Activated T-helper 1 cell treated with anti-CD3 and anti-CD28 coated beads, Interleukin-12 subunit alpha, Interleukin-12 subunit beta, Interleukin-2, Interleukin-4 antibody, amounts not matched to agents 30 ng/mL and 10 ng/mL and 1 ng/mL, durations not matched to agents 14 hours and 24 hours and 36 hours (primary cell): ENCODE measurements around the gene CDH1. TPM values are rescaled to one million over a fixed set of nuclear protein-coding genes. Genes with fewer than 3 reads are reported as not detected.

Experiments used
- DNase-seq: peaks from one replicate; pipeline ENCODE4 v3.0.0; 2021; ENCODE audit warnings: low spot score
- H3K27ac Mint-ChIP-seq: one replicate; pipeline ENCODE4 v1.8.0; 2021; ENCODE audit warnings: mild to moderate bottlenecking, mixed read lengths
- H3K27me3 Mint-ChIP-seq: one replicate; pipeline ENCODE4 v1.8.0; 2022; ENCODE audit warnings: mild to moderate bottlenecking, moderate library complexity, mixed read lengths; ENCODE audit not compliant: insufficient read depth
- H3K36me3 Mint-ChIP-seq: one replicate; pipeline ENCODE4 v1.8.0; 2021; ENCODE audit warnings: low read depth, mixed read lengths
- H3K4me1 Mint-ChIP-seq: one replicate; pipeline ENCODE4 v1.8.0; 2021; ENCODE audit warnings: low read depth, mixed read lengths
- H3K4me3 Mint-ChIP-seq: one replicate; pipeline ENCODE4 v1.8.0; 2021; ENCODE audit warnings: mild to moderate bottlenecking, moderate library complexity, mixed read lengths
- H3K9me3 Mint-ChIP-seq: one replicate; pipeline ENCODE4 v1.8.0; 2021; ENCODE audit warnings: mixed read lengths
- intact Hi-C: fragments of 100-400 bp; cut with micrococcal nuclease; formaldehyde crosslinking; loops from one replicate; pipeline ENCODE4 v1.15.1; 2024
- total RNA-seq: library from RNA; stranded (reverse); gene quantifications from 2 replicates; pipeline ENCODE4 v1.2.3, GENCODE V29; 2022

CDH1 gene
- total RNA-seq, 1 donor from 2014 or later: 2.2 TPM

DNA sequence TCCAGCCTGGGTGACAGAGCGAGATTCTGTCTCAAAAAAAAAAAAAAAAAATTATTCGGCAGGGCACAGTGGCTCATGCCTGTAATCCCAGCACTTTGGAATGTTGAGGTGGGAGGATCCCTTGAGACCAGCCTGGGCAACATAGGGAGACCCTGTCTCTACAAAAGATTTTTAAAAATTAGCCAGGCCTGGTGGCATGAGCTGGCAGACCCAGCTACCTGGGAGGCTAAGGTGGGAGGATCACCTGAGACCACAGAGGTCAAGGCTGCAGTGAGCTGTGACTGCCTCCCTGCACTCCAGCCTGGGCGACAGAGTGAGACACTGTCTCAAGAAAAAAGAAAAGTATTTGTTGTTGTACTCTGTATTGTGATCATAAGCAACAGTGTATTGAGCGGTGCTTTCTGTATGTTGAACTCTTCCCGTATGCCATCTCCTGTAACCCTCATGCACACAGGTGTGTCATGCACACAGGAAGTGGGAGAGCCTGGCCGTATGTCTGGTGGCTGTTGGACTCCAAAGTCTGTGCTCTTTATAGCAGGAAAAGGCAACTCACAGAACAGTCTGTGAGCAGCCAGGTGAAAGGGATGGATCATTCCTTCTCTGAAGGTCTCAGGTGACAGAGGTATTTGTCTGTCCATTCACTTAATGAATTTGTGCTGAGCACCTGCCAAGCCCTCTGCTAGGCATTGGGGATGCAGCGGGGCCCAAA, 17.1 kb downstream of the CDH1 start:
- intact Hi-C loops: loop anchor here (5.0 to 10.0 kb wide), 3 partner anchors 48 to 811 kb away; partner anchors contain the start of genes NFAT5 and SLC7A6
- DNase-seq: no peak
- H3K4me3 Mint-ChIP-seq: peak overlapping the region; percentile 8
- H3K27me3 Mint-ChIP-seq: peaks cover 2% of the 10 kb centered on the region
- H3K9me3 Mint-ChIP-seq: no peaks in the 10 kb centered on the region
- peaks cover 45% of the 10 kb centered on the region for H3K4me1 Mint-ChIP-seq
- H3K36me3 Mint-ChIP-seq: no peaks in the 10 kb centered on the region
- peak overlapping the region; percentile 6 for H3K27ac Mint-ChIP-seq

DNA sequence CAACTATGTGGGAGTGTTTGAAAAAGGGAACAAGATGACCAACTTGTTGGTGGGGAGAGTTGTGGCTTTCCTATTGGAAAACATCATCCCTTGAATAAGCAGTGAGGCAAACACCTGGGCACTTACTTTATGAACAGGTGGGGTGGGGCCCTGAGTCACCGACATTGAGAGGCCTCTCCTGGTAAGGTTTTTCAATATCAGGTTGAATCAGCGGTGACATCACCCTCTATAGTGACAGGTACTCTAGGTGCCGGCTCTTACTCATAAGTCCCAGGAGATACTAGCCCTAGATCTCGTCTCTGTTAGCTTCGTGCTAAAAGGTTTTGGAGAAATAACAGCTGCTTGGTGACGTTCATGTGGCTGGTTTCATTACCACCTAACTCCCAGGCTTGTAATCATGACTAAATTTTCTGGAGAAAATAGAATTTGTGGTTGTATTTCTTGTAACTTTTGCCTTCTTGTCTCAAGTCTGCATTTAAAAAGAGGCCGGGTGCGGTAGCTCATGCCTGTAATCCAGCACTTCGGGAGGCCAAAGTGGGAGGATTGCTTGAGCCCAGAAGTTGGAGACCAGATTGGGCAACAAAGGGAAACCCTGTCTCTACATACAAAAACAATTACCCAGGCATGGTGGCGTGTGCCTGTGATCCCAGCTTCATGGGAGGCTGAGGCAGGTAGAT, 19.3 kb downstream of the CDH1 start:
- peaks cover under 1% of the 10 kb centered on the region for H3K36me3 Mint-ChIP-seq
- peak overlapping the region; percentile 65 for H3K4me3 Mint-ChIP-seq
- H3K4me1 Mint-ChIP-seq: peaks cover 56% of the 10 kb centered on the region
- H3K27me3 Mint-ChIP-seq: no peaks in the 10 kb centered on the region
- intact Hi-C loops: loop anchor here (1.0 to 10.0 kb wide), 9 partner anchors 9 to 808 kb away; partner anchors contain the start of genes NFAT5, SLC7A6 and TANGO6
- peak overlapping the region; percentile 96 for H3K27ac Mint-ChIP-seq
- no peaks in the 10 kb centered on the region for H3K9me3 Mint-ChIP-seq
- DNase-seq: peak; percentile 64

GRCh38 chr16:68757625-68757935, 20.5 kb downstream of the CDH1 start:
- Mint-ChIP-seq H3K27ac (peak overlapping the region; percentile 96), H3K4me3 (peak overlapping the region; percentile 72), H3K36me3 (peaks cover 3% of the 10 kb centered on the region), H3K27me3 (no peaks in the 10 kb centered on the region), H3K4me1 (peaks cover 61% of the 10 kb centered on the region), H3K9me3 (no peaks in the 10 kb centered on the region)
- intact Hi-C loops: loop anchor here (1.0 to 10.0 kb wide), 6 partner anchors 17 to 807 kb away; partner anchors contain the start of genes NFAT5, SLC7A6 and ZFP90
- DNase-seq: no peak

- Mint-ChIP-seq H3K36me3 (peaks cover 3% of the 10 kb centered on the region), H3K4me3 (no peak overlapping the region), H3K4me1 (peaks cover 70% of the 10 kb centered on the region), H3K9me3 (no peaks in the 10 kb centered on the region), H3K27ac (no peak overlapping the region), H3K27me3 (no peaks in the 10 kb centered on the region)
- intact Hi-C loops: loop anchor here (5.0 to 10.0 kb wide), 3 partner anchors 232 to 806 kb away; partner anchors contain the start of genes NFAT5 and SLC7A6
- no peak for DNase-seq
Measured at GRCh38 chr16:68759062-68759461, 22.0 kb downstream of the CDH1 start.

DNA sequence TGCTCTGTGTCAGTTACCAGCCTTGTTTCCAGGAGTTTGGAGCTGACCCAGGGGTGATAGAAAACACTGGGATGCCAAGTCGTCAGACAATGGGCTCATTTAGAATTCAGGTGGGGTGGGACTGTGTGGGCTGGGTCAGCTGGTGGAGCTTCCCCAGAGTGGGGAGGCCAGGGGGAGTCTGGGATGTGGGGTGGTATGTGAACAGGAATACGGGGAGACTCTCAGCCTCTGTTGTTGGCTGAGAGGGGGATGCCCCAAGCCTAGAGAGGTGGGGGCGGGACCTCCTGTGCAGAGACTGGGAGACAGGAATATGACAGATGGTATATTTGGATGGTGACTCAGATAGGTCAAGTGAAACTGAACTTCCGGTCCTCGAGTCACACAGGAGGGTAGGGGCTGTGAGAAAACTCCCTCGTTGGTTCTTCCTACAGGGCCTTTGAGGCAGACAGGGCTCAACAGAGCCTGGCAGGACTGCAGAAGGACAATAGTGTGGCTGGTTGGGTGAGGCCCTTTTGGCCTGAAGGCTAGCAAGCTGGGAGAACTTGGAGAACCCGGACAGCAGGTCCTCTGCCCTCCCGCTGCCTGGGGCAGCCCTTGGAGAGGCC, 23.7 kb downstream of the CDH1 start:
- Mint-ChIP-seq H3K27ac (peak overlapping the region; percentile 72), H3K27me3 (no peaks in the 10 kb centered on the region), H3K4me3 (peak overlapping the region; percentile 8), H3K4me1 (peaks cover 73% of the 10 kb centered on the region), H3K36me3 (peaks cover 9% of the 10 kb centered on the region), H3K9me3 (no peaks in the 10 kb centered on the region)
- intact Hi-C loops: loop anchor here (1.0 kb wide), 1 partner anchor 83 kb away; the partner anchor contains the start of gene TANGO6
- peak; percentile 37 for DNase-seq

DNA sequence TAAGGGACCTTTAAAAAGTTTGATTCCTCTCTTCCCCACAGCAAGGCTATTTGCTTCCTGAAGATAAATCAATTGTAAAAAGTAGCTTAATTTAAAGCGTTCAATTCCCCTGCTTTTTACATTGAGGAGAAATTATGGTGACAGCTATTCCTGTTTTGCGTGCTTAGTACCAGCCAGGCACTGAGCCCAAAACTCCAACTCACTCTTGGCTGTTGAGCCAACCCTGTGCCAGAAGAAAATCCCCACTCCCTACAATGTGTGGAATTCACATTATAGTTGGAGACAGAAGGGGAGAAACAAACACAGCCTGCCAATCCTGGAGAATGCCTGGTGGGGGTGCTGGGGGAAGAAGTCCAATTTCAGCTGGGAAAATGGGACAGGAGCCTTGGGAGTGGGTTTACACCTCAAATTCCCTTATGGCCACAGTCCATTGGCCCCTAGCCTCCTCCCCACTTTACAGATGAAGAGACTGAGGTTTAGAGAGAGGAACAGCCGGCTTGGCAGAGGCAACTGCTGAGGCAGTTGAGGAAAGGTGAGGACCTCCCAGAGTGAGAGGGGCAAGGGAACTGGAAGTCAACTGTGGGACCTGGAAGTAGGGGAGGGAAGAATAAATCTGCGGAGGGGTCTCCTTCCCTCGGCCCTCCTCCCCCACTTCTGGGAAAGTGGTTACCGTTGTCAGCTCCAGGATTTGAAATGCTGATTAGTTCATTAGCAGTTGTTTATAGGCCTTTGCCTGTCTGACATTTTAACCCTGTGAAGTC, 26.1 kb downstream of the CDH1 start:
- Mint-ChIP-seq H3K4me1 (peaks cover 57% of the 10 kb centered on the region), H3K9me3 (no peaks in the 10 kb centered on the region), H3K36me3 (peaks cover 9% of the 10 kb centered on the region), H3K4me3 (no peak overlapping the region), H3K27ac (no peak overlapping the region), H3K27me3 (peaks cover 5% of the 10 kb centered on the region)
- intact Hi-C loops: no loop called here
- no peak for DNase-seq

DNA sequence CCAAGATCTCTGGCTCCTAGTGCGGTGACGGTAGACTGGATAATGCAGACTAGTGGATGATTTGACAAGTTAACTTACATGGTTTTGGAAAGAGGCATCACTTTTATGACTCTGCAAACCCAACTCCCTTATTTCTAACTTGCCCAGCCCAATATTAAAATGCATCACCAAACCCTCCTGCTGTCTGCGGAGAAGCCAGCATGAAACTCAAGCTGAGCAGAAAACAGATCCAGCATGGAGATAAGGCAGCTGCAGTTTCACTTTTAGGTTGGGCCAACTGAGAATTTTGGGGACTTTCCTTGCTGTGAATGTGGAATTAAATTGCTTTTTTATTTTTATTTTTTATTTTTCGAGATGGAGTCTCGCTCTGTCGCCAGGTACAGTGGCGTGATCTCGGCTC, 27.8 kb downstream of the CDH1 start:
- intact Hi-C loops: loop anchor here (1.0 kb wide), 2 partner anchors 9 to 13 kb away; no protein-coding TSS in a partner anchor
- H3K9me3 Mint-ChIP-seq: no peaks in the 10 kb centered on the region
- peak overlapping the region; percentile 39 for H3K4me3 Mint-ChIP-seq
- H3K27me3 Mint-ChIP-seq: peaks cover 8% of the 10 kb centered on the region
- H3K36me3 Mint-ChIP-seq: peaks cover 9% of the 10 kb centered on the region
- peak; percentile 54 for DNase-seq
- H3K4me1 Mint-ChIP-seq: peaks cover 59% of the 10 kb centered on the region
- H3K27ac Mint-ChIP-seq: peak overlapping the region; percentile 66

- peaks cover 6% of the 10 kb centered on the region for H3K36me3 Mint-ChIP-seq
- H3K4me1 Mint-ChIP-seq: peaks cover 36% of the 10 kb centered on the region
- H3K27me3 Mint-ChIP-seq: peaks cover 13% of the 10 kb centered on the region
- no peak for DNase-seq
- no peak overlapping the region for H3K4me3 Mint-ChIP-seq
- no peak overlapping the region for H3K27ac Mint-ChIP-seq
- no peaks in the 10 kb centered on the region for H3K9me3 Mint-ChIP-seq
- intact Hi-C loops: no loop called here
Measured at GRCh38 chr16:68767581-68767980, 30.5 kb downstream of the CDH1 start.

- intact Hi-C loops: no loop called here
- no peak overlapping the region for H3K4me3 Mint-ChIP-seq
- no peaks in the 10 kb centered on the region for H3K9me3 Mint-ChIP-seq
- no peak for DNase-seq
- peaks cover 6% of the 10 kb centered on the region for H3K36me3 Mint-ChIP-seq
- no peak overlapping the region for H3K27ac Mint-ChIP-seq
- H3K27me3 Mint-ChIP-seq: peaks cover 13% of the 10 kb centered on the region
- peaks cover 32% of the 10 kb centered on the region for H3K4me1 Mint-ChIP-seq
Measured at GRCh38 chr16:68768175-68768574, 31.1 kb downstream of the CDH1 start.

DNA sequence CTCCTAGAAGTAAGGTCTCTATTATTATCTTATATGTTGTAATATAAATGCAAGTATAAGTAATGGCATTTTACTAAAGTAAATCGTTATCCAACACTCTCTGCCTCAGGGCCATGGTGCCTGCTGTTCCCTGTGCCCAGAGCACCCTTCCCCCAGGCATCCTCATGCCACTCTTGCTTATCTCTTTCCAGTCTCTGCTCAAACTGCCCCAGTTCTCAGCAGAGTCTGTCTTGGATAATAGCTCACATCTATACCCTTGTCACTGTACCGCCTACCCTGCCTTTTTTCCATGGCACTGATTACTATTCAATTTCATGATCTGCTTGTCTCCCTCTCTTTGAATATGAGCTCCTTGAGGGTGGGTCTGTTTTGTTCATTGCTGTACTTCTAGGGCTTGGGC, 31.7 kb downstream of the CDH1 start:
- Mint-ChIP-seq H3K4me3 (no peak overlapping the region), H3K27ac (no peak overlapping the region), H3K4me1 (peaks cover 27% of the 10 kb centered on the region), H3K36me3 (peaks cover 6% of the 10 kb centered on the region), H3K9me3 (no peaks in the 10 kb centered on the region), H3K27me3 (peaks cover 16% of the 10 kb centered on the region)
- DNase-seq: no peak
- intact Hi-C loops: no loop called here

DNA sequence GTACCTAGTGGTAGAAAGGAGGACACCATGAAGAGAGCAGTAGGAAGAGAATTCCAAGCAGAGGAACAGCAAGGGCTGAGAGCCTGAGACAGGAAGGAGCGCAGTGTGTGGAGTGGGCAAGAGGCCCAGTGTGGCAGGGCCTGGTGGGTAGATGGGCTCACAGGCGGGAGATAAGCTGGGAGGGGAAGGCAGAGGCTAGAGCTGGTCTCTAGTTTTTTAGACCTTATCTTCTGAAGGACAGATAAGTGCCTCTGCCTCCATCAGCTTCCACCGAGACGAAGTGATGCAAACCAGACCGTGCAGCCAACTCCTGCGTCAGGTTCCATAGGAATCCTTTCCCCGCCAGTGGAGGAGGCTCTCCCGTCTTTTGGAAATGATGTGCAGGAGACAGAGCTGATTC, 33.6 kb downstream of the CDH1 start:
- no peak overlapping the region for H3K27ac Mint-ChIP-seq
- no peaks in the 10 kb centered on the region for H3K36me3 Mint-ChIP-seq
- H3K4me1 Mint-ChIP-seq: peaks cover 8% of the 10 kb centered on the region
- peaks cover 24% of the 10 kb centered on the region for H3K27me3 Mint-ChIP-seq
- intact Hi-C loops: no loop called here
- H3K4me3 Mint-ChIP-seq: no peak overlapping the region
- no peak for DNase-seq
- no peaks in the 10 kb centered on the region for H3K9me3 Mint-ChIP-seq

- intact Hi-C loops: no loop called here
- Mint-ChIP-seq H3K4me1 (peaks cover 12% of the 10 kb centered on the region), H3K4me3 (no peak overlapping the region), H3K36me3 (no peaks in the 10 kb centered on the region), H3K27me3 (peaks cover 26% of the 10 kb centered on the region), H3K27ac (no peak overlapping the region), H3K9me3 (no peaks in the 10 kb centered on the region)
- no peak for DNase-seq
Measured at GRCh38 chr16:68772030-68772681, 35.1 kb downstream of the CDH1 start.
